CD8-positive, alpha-beta memory T cell (primary cell): ENCODE data around the gene POU6F1. TPM values are rescaled to one million over a fixed set of nuclear protein-coding genes. Genes with fewer than 3 reads are reported as not detected.
"Not testable (repeated sequence)": the region's sequence is repeated elsewhere in the genome, so short reads cannot be mapped to it uniquely, and the experiment has no call there.

Experiments used
- CTCF ChIA-PET: fragments of 350-600 bp; sonication (Branson Sonifier 250); formaldehyde crosslinking; loops from one replicate; lab custom pipeline; 2021; ENCODE audit warnings: antibody characterized with exemption; lab: Charles Lee
- POLR2A ChIA-PET: fragments of 350-600 bp; sonication (Branson Sonifier 250); formaldehyde crosslinking; loops from one replicate; lab custom pipeline; 2021; ENCODE audit warnings: antibody characterized with exemption; lab: Charles Lee
- DNase-seq, 5 donors: peaks; one replicate each; pipeline versions ENCODE4 v3.0.0 to v3.0.0-alpha.2; 2020 to 2022; ENCODE audit warnings: mixed read lengths in 1 of 5
- H3K27ac ChIP-seq: one replicate; pipeline ENCODE4 v1.7.0; 2013; ENCODE audit warnings: low read depth, mild to moderate bottlenecking, low read length, moderate library complexity
- H3K27me3 ChIP-seq: 2 replicates; pipeline ENCODE4 v1.7.0; 2013; ENCODE audit warnings: low read length, mild to moderate bottlenecking; ENCODE audit not compliant: insufficient read depth, poor library complexity, severe bottlenecking
- H3K36me3 ChIP-seq: 2 replicates; pipeline ENCODE4 v1.7.0; 2013; ENCODE audit warnings: mild to moderate bottlenecking, low read length, moderate library complexity; ENCODE audit not compliant: insufficient read depth
- H3K4me1 ChIP-seq: 2 replicates; pipeline ENCODE4 v1.7.0; 2013; ENCODE audit warnings: mild to moderate bottlenecking, low read length, moderate library complexity; ENCODE audit not compliant: insufficient read depth
- H3K4me3 ChIP-seq: 2 replicates; pipeline ENCODE4 v1.7.0; 2013; ENCODE audit warnings: mild to moderate bottlenecking, low read length
- H3K9me3 ChIP-seq: 2 replicates; pipeline ENCODE4 v1.7.0; 2013; ENCODE audit warnings: mild to moderate bottlenecking, low read length
- H3K27ac Mint-ChIP-seq, 8 donors: one replicate each; pipeline ENCODE4 v1.8.0; 2020 to 2021; ENCODE audit warnings: mixed read lengths in 8 of 8, mild to moderate bottlenecking in 6 of 8, inconsistent platforms in 3 of 8, moderate library complexity in 3 of 8
- H3K27me3 Mint-ChIP-seq, 2 donors: one replicate each; pipeline ENCODE4 v1.8.0; 2020 to 2021; ENCODE audit warnings: mixed read lengths in 2 of 2, mild to moderate bottlenecking in 1 of 2, moderate library complexity in 1 of 2
- H3K36me3 Mint-ChIP-seq, 3 donors: one replicate each; pipeline ENCODE4 v1.8.0; 2020 to 2021; ENCODE audit warnings: mixed read lengths in 3 of 3, inconsistent platforms in 1 of 3, mild to moderate bottlenecking in 1 of 3
- H3K4me1 Mint-ChIP-seq, 3 donors: one replicate each; pipeline ENCODE4 v1.8.0; 2020 to 2021; ENCODE audit warnings: mixed read lengths in 3 of 3, inconsistent platforms in 1 of 3, mild to moderate bottlenecking in 1 of 3
- H3K4me3 Mint-ChIP-seq, 7 donors: one replicate each; pipeline ENCODE4 v1.8.0; 2020 to 2021; ENCODE audit warnings: mixed read lengths in 7 of 7, mild to moderate bottlenecking in 6 of 7, moderate library complexity in 4 of 7, inconsistent platforms in 2 of 7
- H3K9me3 Mint-ChIP-seq, 5 donors: one replicate each; pipeline ENCODE4 v1.8.0; 2020 to 2022; ENCODE audit warnings: mixed read lengths in 5 of 5, mild to moderate bottlenecking in 3 of 5, moderate library complexity in 2 of 5, inconsistent platforms in 1 of 5
- polyA plus RNA-seq: library from polyadenylated mRNA; unstranded; fragments of 300-500 nt; fragmentation: Illumina TruSeq; gene quantifications from one replicate; pipeline ENCODE4 v1.2.3, GENCODE V29; 2021
- total RNA-seq, 2 experiments: library from RNA; stranded (reverse); gene quantifications; one replicate each; pipeline ENCODE4 v1.2.3, GENCODE V29; 2021

The POU6F1 gene
- total and polyA plus RNA-seq, 3 experiments from 2014 or later, result 2.2 to 15.4 (median 12.0) TPM

DNA sequence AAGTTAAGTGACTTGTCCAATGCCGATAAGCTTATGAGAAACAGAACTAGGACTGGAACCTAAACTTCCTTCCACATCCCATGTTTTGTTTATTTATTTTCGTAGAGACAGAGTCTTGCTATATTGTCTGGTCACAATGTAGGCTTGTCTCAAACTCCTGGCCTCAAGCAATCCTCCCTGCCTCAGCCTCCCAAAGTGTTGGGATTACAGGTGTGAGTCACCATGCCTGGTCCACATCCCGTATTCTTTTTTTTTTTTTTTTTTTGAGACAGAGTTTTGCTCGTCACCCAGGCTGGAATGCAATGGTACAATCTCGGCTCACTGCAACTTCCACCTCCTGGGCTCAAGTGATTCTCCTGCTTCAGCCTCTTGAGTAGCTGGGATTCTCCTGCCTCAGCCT is 9.2 kb upstream of the POU6F1 start:
- H3K4me1 ChIP-seq, H3K4me1 Mint-ChIP-seq, H3K4me3 ChIP-seq, H3K9me3 Mint-ChIP-seq, H3K27ac Mint-ChIP-seq, H3K9me3 ChIP-seq, H3K27me3 ChIP-seq, H3K27me3 Mint-ChIP-seq, H3K27ac ChIP-seq, H3K36me3 ChIP-seq, H3K4me3 Mint-ChIP-seq, DNase-seq, H3K36me3 Mint-ChIP-seq, POLR2A ChIA-PET: not testable (repeated sequence)
- CTCF ChIA-PET, result interaction anchor here (1.1 kb wide), 1 partner anchor 9 kb away, joined by 3 read pairs; the partner anchor contains the start of gene POU6F1

DNA sequence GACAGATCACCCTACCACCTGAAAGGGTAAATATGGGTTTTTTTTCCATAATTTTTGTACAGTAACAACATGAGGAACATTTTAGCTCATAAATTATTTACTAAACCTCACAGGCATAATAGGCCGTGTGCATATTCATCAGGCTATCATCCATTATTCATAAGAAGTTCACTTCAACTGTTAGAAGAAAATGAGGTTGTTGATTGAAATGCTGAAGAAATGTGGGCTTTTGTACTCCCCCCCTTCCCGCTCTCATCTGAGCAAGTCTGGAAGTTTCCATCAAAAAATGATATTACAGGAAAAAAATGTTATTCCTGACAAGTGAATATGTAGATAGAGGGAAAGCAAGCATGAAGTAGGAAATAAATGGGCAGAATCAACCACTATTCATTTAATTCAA is 7.9 kb upstream of the POU6F1 start:
- no peaks in the 10 kb centered on the region for H3K27me3 ChIP-seq
- Mint-ChIP-seq H3K36me3 (peaks cover 0 to 3% (median 2%) of the 10 kb centered on the region in 3 donors), H3K9me3 (no peaks in the 10 kb centered on the region), H3K27me3 (no peaks in the 10 kb centered on the region), H3K27ac (peak overlapping the region in 1 of 8 donors; percentile 42), H3K4me1 (peaks cover 0 to 8% (median 2%) of the 10 kb centered on the region in 3 donors), H3K4me3 (no peak overlapping the region)
- no peaks in the 10 kb centered on the region for H3K36me3 ChIP-seq
- H3K9me3 ChIP-seq, result no peaks in the 10 kb centered on the region
- H3K27ac ChIP-seq, result no peak overlapping the region
- H3K4me3 ChIP-seq, result no peak overlapping the region
- ChIA-PET CTCF (no interaction called here), POLR2A (interaction anchor here (0.7 kb wide), 1 partner anchor 58 kb away, joined by 8 read pairs; no protein-coding TSS in a partner anchor)
- H3K4me1 ChIP-seq, result no peaks in the 10 kb centered on the region
- no peak for DNase-seq

GRCh38 chr12:51225234-51225633 is 7.4 kb upstream of the POU6F1 start:
- CTCF ChIA-PET, result no interaction called here
- Histone ChIP-seq H3K36me3 (no peaks in the 10 kb centered on the region), H3K27me3 (no peaks in the 10 kb centered on the region), H3K4me3 (no peak overlapping the region), H3K4me1 (no peaks in the 10 kb centered on the region), H3K9me3 (no peaks in the 10 kb centered on the region), H3K27ac (no peak overlapping the region)
- Mint-ChIP-seq H3K27ac (peak overlapping the region in 3 of 8 donors; percentile 15 to 23 (median 18)), H3K4me1 (peaks cover 0 to 8% (median 2%) of the 10 kb centered on the region in 3 donors), H3K9me3 (no peaks in the 10 kb centered on the region), H3K4me3 (no peak overlapping the region), H3K36me3 (peaks cover 0 to 3% (median 2%) of the 10 kb centered on the region in 3 donors), H3K27me3 (no peaks in the 10 kb centered on the region)
- POLR2A ChIA-PET, result no interaction called here
- no peak for DNase-seq

DNA sequence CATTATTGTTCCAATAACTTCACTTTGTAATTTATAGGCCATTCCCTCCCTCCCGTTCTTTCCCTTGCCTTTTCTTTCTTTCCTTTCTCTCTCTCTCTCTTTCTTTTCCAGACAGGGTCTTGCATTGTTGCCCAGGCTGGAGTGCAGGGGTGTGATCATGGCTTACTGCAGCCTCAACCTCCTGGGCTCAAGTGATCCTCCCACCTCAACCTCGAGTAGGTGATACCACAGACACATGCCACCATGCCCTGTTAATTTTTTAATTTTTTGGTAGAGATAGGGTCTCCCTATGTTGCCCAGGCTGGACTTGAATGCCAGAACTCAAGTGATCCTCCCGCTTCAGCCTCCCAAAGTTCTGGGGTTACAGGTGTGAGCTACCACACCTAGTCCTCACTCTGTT is 6.8 kb upstream of the POU6F1 start:
- Mint-ChIP-seq H3K4me1 (peaks cover under 1 to 12% (median 4%) of the 10 kb centered on the region in 3 donors), H3K36me3 (peaks cover 0 to 3% (median 2%) of the 10 kb centered on the region in 3 donors), H3K27me3 (no peaks in the 10 kb centered on the region), H3K4me3 (no peak overlapping the region), H3K27ac (peak overlapping the region in 1 of 8 donors; percentile 23), H3K9me3 (no peaks in the 10 kb centered on the region)
- Histone ChIP-seq H3K27ac (no peak overlapping the region), H3K4me3 (no peak overlapping the region), H3K4me1 (no peaks in the 10 kb centered on the region), H3K27me3 (no peaks in the 10 kb centered on the region), H3K36me3 (no peaks in the 10 kb centered on the region), H3K9me3 (no peaks in the 10 kb centered on the region)
- ChIA-PET CTCF (no interaction called here), POLR2A (no interaction called here)
- no peak for DNase-seq

- Histone ChIP-seq H3K9me3 (no peaks in the 10 kb centered on the region), H3K36me3 (no peaks in the 10 kb centered on the region), H3K4me3 (no peak overlapping the region), H3K27me3 (no peaks in the 10 kb centered on the region), H3K27ac (no peak overlapping the region), H3K4me1 (peaks cover 12% of the 10 kb centered on the region)
- H3K9me3 Mint-ChIP-seq, result no peaks in the 10 kb centered on the region
- ChIA-PET POLR2A (no interaction called here), CTCF (no interaction called here)
- peaks cover 0 to 7% (median 3%) of the 10 kb centered on the region in 3 donors for H3K36me3 Mint-ChIP-seq
- peak overlapping the region in 1 of 7 donors; percentile 18 for H3K4me3 Mint-ChIP-seq
- H3K27ac Mint-ChIP-seq, result peak overlapping the region in 1 of 8 donors; percentile 42
- no peak for DNase-seq
- peaks cover 14 to 26% (median 19%) of the 10 kb centered on the region in 3 donors for H3K4me1 Mint-ChIP-seq
- no peaks in the 10 kb centered on the region for H3K27me3 Mint-ChIP-seq
Observed at GRCh38 chr12:51222461-51222860, 4.6 kb upstream of the POU6F1 start.

DNA sequence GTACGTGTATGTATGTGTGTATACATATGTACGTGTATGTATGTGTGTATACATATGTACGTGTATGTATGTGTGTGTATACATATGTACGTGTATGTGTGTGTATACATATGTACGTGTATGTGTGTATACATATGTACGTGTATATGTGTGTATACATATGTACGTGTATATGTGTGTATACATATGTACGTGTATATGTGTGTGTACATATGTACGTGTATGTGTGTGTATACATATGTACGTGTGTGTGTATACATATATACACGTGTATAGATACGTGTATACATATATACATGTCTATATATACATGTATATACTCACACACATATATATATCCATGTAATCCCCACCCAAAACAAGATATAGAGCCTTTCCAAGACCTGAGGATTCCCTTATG is 2.0 kb upstream of the POU6F1 start:
- H3K4me3 Mint-ChIP-seq, result peak overlapping the region in 4 of 7 donors; percentile 35 to 94 (median 76)
- H3K27me3 ChIP-seq, H3K27me3 Mint-ChIP-seq, H3K9me3 Mint-ChIP-seq, DNase-seq, H3K36me3 ChIP-seq, H3K4me3 ChIP-seq, H3K9me3 ChIP-seq, CTCF ChIA-PET, POLR2A ChIA-PET, H3K27ac ChIP-seq: not testable (repeated sequence)
- peaks cover 21 to 40% (median 22%) of the 10 kb centered on the region in 3 donors for H3K4me1 Mint-ChIP-seq
- H3K27ac Mint-ChIP-seq, result peak overlapping the region in 4 of 8 donors; percentile 77 to 99 (median 94)
- peaks cover 17% of the 10 kb centered on the region for H3K4me1 ChIP-seq
- peaks cover 0 to 12% (median 3%) of the 10 kb centered on the region in 3 donors for H3K36me3 Mint-ChIP-seq

GRCh38 chr12:51219322-51219721 is 1.5 kb upstream of the POU6F1 start:
- Histone ChIP-seq H3K27me3 (no peaks in the 10 kb centered on the region), H3K36me3 (no peaks in the 10 kb centered on the region), H3K9me3 (no peaks in the 10 kb centered on the region), H3K4me1 (peaks cover 17% of the 10 kb centered on the region), H3K27ac (peak overlapping the region; percentile 7), H3K4me3 (peak overlapping the region; percentile 11)
- DNase-seq, result no peak
- Mint-ChIP-seq H3K9me3 (no peaks in the 10 kb centered on the region), H3K27me3 (no peaks in the 10 kb centered on the region), H3K4me3 (peak overlapping the region; percentile 35 to 98 (median 93)), H3K36me3 (peaks cover 0 to 10% (median 3%) of the 10 kb centered on the region in 3 donors), H3K4me1 (peaks cover 21 to 40% (median 22%) of the 10 kb centered on the region in 3 donors), H3K27ac (peak overlapping the region; percentile 77 to 99 (median 96))
- ChIA-PET POLR2A (interaction anchor here (1.5 to 4.1 kb wide), 3 partner anchors 20 to 51 kb away, joined by 3 to 125 read pairs (median 8); partner anchors contain the start of genes DAZAP2 and SMAGP), CTCF (interaction anchor here (0.9 to 3.1 kb wide), 3 partner anchors 21 to 122 kb away, joined by 3 to 31 read pairs (median 6); partner anchors contain the start of gene DAZAP2)

GRCh38 chr12:51218607-51219161 is 822 bp upstream of the POU6F1 start:
- Histone ChIP-seq H3K4me3 (peak overlapping the region; percentile 96), H3K27ac (peak overlapping the region; percentile 90), H3K4me1 (peaks cover 17% of the 10 kb centered on the region), H3K36me3 (no peaks in the 10 kb centered on the region), H3K27me3 (no peaks in the 10 kb centered on the region), H3K9me3 (no peaks in the 10 kb centered on the region)
- Mint-ChIP-seq H3K36me3 (peaks cover 0 to 10% (median 3%) of the 10 kb centered on the region in 3 donors), H3K4me3 (peak overlapping the region; percentile 92 to 98 (median 94)), H3K27me3 (no peaks in the 10 kb centered on the region), H3K9me3 (no peaks in the 10 kb centered on the region), H3K27ac (peak overlapping the region; percentile 90 to 99 (median 97)), H3K4me1 (peaks cover 22 to 40% (median 23%) of the 10 kb centered on the region in 3 donors)
- no peak for DNase-seq
- POLR2A ChIA-PET, result interaction anchor here (0.8 to 4.1 kb wide), 12 partner anchors 21 to 602 kb away, joined by 3 to 125 read pairs (median 6); partner anchors contain the start of genes CSRNP2, DAZAP2, SLC11A2 and SMAGP
- CTCF ChIA-PET, result interaction anchor here (0.8 to 3.1 kb wide), 13 partner anchors 9 to 193 kb away, joined by 3 to 31 read pairs (median 5); partner anchors contain the start of genes DAZAP2 and SLC11A2
